Hepatocyte (in vitro differentiated cells): ENCODE results near the gene UHRF1. TPM values are rescaled to one million over a fixed set of nuclear protein-coding genes. Genes with fewer than 3 reads are reported as not detected.

Experiments
- DNase-seq: peaks from one replicate; pipeline ENCODE4 v3.0.0-alpha.2; 2016; ENCODE audit warnings: low spot score
- H2AFZ ChIP-seq: fragments of 200-600 bp; sonication (generic); 2 replicates; pipeline ENCODE4 v1.6.0; 2016; ENCODE audit warnings: antibody characterized with exemption, mild to moderate bottlenecking
- H3K27ac ChIP-seq: fragments of 200-600 bp; sonication (generic); 2 replicates; pipeline ENCODE4 v1.5.1; 2016; ENCODE audit warnings: mild to moderate bottlenecking
- H3K27me3 ChIP-seq: fragments of 200-600 bp; sonication (generic); 2 replicates; pipeline ENCODE4 v1.6.1; 2016
- H3K36me3 ChIP-seq: fragments of 200-600 bp; sonication (generic); replicated peaks from 2 replicates; pipeline ENCODE4 v1.5.1; 2016; ENCODE audit warnings: low read depth; ENCODE audit not compliant: insufficient read depth
- H3K4me1 ChIP-seq: fragments of 200-600 bp; sonication (generic); 2 replicates; pipeline ENCODE4 v1.5.1; 2016; ENCODE audit warnings: mild to moderate bottlenecking, moderate library complexity; ENCODE audit not compliant: insufficient read depth
- H3K4me2 ChIP-seq: fragments of 200-600 bp; sonication (generic); 2 replicates; pipeline ENCODE4 v1.6.0; 2016
- H3K4me3 ChIP-seq: fragments of 200-600 bp; sonication (generic); 2 replicates; pipeline ENCODE4 v1.5.1; 2016; ENCODE audit warnings: mild to moderate bottlenecking
- H3K79me2 ChIP-seq: fragments of 200-600 bp; sonication (generic); 2 replicates; pipeline ENCODE4 v1.6.0; 2017; ENCODE audit warnings: mild to moderate bottlenecking
- H3K9me2 ChIP-seq: fragments of 200-600 bp; sonication (generic); replicated peaks from 2 replicates; pipeline ENCODE4 v1.6.0; 2017; ENCODE audit warnings: mild to moderate bottlenecking; ENCODE audit not compliant: insufficient read depth
- H3K9me3 ChIP-seq: fragments of 200-600 bp; sonication (generic); 2 replicates; pipeline ENCODE4 v1.5.1; 2016; ENCODE audit warnings: low read depth, mild to moderate bottlenecking
- H4K20me1 ChIP-seq: fragments of 200-600 bp; sonication (generic); 2 replicates; pipeline ENCODE4 v1.6.0; 2016; ENCODE audit warnings: mild to moderate bottlenecking; ENCODE audit not compliant: insufficient read depth, poor library complexity, severe bottlenecking
- EZH2 ChIP-seq: fragments of 200-600 bp; sonication (generic); IDR thresholded peaks from 2 replicates; pipeline ENCODE4 v1.6.1; 2016; ENCODE audit warnings: antibody characterized with exemption, mild to moderate bottlenecking, borderline replicate concordance
- EZH2phosphoT487 ChIP-seq: fragments of 200-600 bp; sonication (generic); IDR thresholded peaks from one replicate; pipeline ENCODE4 v1.6.1; 2018; ENCODE audit warnings: antibody characterized with exemption, mild to moderate bottlenecking, low read depth, moderate library complexity; ENCODE audit not compliant: unreplicated experiment, severe bottlenecking
- WGBS: methylation state at CpG from one replicate; pipeline ENCODE4 v1.1.6; 2016; ENCODE audit warnings: low lambda C conversion rate; ENCODE audit errors: missing lambda C conversion rate; 5-methylcytosine and 5-hydroxymethylcytosine counted together
- polyA plus RNA-seq: library from polyadenylated mRNA; unstranded; fragments of >200 nt; fragmentation: Nextera tagmentation; extraction: Ambion mirVana; gene quantifications from 2 replicates; pipeline ENCODE4 v1.2.1, GENCODE V29; 2016
- total RNA-seq: library from RNA; depleted of rRNA; stranded (reverse); fragments of >200 nt; gene quantifications from 2 replicates; pipeline ENCODE4 v1.2.3, GENCODE V29; 2014
- TF ChIP-seq, protein P1 (sequence below): fragments of 200-600 bp; sonication (generic); IDR thresholded peaks from 2 replicates; pipeline ENCODE4 v1.5.1; 2016; ENCODE audit warnings: antibody characterized with exemption, mild to moderate bottlenecking; ENCODE audit not compliant: poor library complexity

The UHRF1 gene
- total and polyA plus RNA-seq, 2 experiments from 2014 or later, result 9.9 to 11.5 TPM

DNA sequence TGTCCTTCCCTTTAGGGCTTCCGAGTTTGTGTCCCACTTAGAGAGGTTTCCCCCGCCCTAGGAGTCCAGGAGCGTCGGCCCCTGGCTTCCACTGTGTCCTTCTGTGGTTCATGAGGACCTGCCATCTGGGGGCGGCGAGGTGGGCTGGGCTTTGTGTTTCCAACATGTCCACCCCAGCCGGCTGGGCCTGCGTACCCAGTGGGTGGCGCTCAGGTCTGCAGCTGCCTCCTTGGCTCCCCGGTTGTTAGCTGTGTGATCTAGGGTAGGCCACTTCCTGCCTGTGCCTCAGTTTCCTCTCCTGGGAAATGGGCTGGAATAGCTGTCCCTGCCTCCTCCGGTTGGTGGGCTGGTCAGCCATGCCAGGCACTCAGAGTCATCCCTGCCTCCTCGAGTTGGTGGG is 88.0 kb downstream of the UHRF1 start:
- Histone ChIP-seq H3K4me3 (no peak overlapping the region), H2AFZ (no peak overlapping the region), H4K20me1 (peaks cover 66% of the 10 kb centered on the region), H3K36me3 (no peaks in the 10 kb centered on the region), H3K27ac (no peak overlapping the region), H3K4me2 (no peak overlapping the region), H3K27me3 (no peaks in the 10 kb centered on the region), H3K4me1 (no peaks in the 10 kb centered on the region), H3K9me2 (no peaks in the 10 kb centered on the region), H3K79me2 (peaks cover 93% of the 10 kb centered on the region), H3K9me3 (no peaks in the 10 kb centered on the region)
- TF ChIP-seq EZH2phosphoT487 (no peak), EZH2 (no peak)
- TF ChIP-seq, protein P1, sequence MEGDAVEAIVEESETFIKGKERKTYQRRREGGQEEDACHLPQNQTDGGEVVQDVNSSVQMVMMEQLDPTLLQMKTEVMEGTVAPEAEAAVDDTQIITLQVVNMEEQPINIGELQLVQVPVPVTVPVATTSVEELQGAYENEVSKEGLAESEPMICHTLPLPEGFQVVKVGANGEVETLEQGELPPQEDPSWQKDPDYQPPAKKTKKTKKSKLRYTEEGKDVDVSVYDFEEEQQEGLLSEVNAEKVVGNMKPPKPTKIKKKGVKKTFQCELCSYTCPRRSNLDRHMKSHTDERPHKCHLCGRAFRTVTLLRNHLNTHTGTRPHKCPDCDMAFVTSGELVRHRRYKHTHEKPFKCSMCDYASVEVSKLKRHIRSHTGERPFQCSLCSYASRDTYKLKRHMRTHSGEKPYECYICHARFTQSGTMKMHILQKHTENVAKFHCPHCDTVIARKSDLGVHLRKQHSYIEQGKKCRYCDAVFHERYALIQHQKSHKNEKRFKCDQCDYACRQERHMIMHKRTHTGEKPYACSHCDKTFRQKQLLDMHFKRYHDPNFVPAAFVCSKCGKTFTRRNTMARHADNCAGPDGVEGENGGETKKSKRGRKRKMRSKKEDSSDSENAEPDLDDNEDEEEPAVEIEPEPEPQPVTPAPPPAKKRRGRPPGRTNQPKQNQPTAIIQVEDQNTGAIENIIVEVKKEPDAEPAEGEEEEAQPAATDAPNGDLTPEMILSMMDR, result no peak
- DNase-seq, result no peak
- WGBS, result 92% methylated on average over 12 of the region's 12 CpGs

DNA sequence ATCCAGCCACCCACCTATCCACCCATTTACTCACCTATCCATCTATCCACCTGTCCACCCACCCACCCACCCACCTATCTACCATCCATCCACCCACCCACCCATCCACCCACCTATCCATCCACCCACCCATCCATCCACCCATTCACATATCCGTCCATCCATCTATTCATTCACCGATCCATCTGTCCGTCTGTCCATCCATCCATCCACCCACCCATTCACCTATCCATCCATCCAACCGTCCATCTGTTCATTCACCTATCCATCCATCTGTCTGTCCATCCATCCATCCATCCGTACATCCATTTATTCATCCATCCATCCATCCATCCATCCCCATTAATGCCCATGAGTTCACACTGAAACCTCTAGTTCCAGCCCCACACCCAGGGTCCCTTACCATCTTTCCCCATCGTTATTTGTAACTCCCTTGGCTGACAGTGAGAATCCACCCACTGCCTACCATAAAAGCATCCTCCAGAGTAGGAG is 90.9 kb downstream of the UHRF1 start:
- no peak for DNase-seq
- Histone ChIP-seq H4K20me1 (peaks cover 63% of the 10 kb centered on the region), H3K4me3 (no peak overlapping the region), H3K27ac (no peak overlapping the region), H2AFZ (no peak overlapping the region), H3K4me2 (no peak overlapping the region), H3K36me3 (no peaks in the 10 kb centered on the region), H3K4me1 (no peaks in the 10 kb centered on the region), H3K9me3 (no peaks in the 10 kb centered on the region), H3K27me3 (no peaks in the 10 kb centered on the region), H3K9me2 (no peaks in the 10 kb centered on the region), H3K79me2 (peaks cover 93% of the 10 kb centered on the region)
- WGBS, result 98% methylated on average over 6 of the region's 6 CpGs
- TF ChIP-seq, protein P1, result no peak
- TF ChIP-seq EZH2 (no peak), EZH2phosphoT487 (no peak)

DNA sequence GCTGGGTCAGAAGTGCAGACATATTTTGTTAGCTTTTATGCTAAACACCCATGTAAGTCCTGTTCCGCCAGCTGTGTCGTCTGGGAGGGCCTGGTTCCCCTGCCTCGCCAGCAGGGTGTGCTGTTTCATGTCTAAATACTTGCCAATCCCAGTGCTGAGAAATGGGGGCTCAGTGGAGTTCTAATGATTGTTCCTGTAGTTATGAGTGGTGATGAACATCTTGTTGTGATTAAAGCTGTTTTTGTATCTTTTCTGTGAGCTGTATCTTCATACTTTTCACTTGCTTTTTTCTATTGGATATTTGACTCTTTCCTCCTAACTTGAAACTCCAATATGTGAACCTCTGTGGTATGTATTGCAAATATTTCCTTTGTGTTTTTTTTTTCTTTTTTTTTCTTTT is 92.3 kb downstream of the UHRF1 start:
- peak overlapping the region; percentile 7 for H3K27ac ChIP-seq
- H3K4me1 ChIP-seq, result no peaks in the 10 kb centered on the region
- no peak overlapping the region for H2AFZ ChIP-seq
- H3K27me3 ChIP-seq, result no peaks in the 10 kb centered on the region
- H3K79me2 ChIP-seq, result peaks cover 93% of the 10 kb centered on the region
- peaks cover 61% of the 10 kb centered on the region for H4K20me1 ChIP-seq
- peak; percentile 50 for DNase-seq
- H3K36me3 ChIP-seq, result no peaks in the 10 kb centered on the region
- TF ChIP-seq, protein P1, result peak; percentile 49
- TF ChIP-seq EZH2phosphoT487, result no peak
- H3K9me2 ChIP-seq, result no peaks in the 10 kb centered on the region
- 66% methylated on average over 3 of the region's 3 CpGs for WGBS
- peak overlapping the region; percentile 61 for H3K4me2 ChIP-seq
- H3K9me3 ChIP-seq, result no peaks in the 10 kb centered on the region
- H3K4me3 ChIP-seq, result no peak overlapping the region

DNA sequence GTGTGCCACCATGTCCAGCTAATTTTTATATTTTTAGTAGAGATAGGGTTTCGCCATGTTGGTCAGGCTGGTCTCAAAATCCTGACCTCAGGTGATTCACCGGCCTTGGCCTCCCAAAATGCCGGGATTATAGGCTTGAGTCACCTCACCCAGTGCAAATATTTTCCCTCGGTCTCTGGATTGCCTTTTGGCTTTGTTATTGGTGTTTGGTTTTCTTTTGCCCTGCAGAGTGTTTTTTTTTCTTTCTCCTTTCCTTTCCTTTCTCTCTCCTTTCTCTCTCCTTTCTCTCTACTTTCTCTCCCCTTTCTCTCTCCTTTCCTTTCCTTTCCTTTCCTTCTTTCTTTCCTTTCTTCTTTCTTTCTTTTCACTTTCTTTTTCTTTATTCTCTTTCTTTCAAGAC is 92.8 kb downstream of the UHRF1 start:
- H3K27me3 ChIP-seq, result no peaks in the 10 kb centered on the region
- H3K27ac ChIP-seq, result peak overlapping the region; percentile 7
- H3K36me3 ChIP-seq, result no peaks in the 10 kb centered on the region
- no peak overlapping the region for H2AFZ ChIP-seq
- no peaks in the 10 kb centered on the region for H3K4me1 ChIP-seq
- DNase-seq, result no peak
- H3K79me2 ChIP-seq, result peaks cover 93% of the 10 kb centered on the region
- no peaks in the 10 kb centered on the region for H3K9me3 ChIP-seq
- TF ChIP-seq EZH2 (no peak), EZH2phosphoT487 (no peak)
- TF ChIP-seq, protein P1, result no peak
- H3K4me2 ChIP-seq, result peak overlapping the region; percentile 61
- 44% methylated on average over 4 of the region's 4 CpGs for WGBS
- no peak overlapping the region for H3K4me3 ChIP-seq
- H3K9me2 ChIP-seq, result no peaks in the 10 kb centered on the region
- peaks cover 61% of the 10 kb centered on the region for H4K20me1 ChIP-seq
